Gastroesophageal sphincter (tissue), 3 donors: ENCODE measurements around the gene DEAF1.

Source experiments
- CTCF ChIP-seq, 4 experiments: fragments of 200-600 bp in 2 of 4; fragments of 450-650 bp in 2 of 4; sonication (generic) in 1 of 4; IDR thresholded peaks; one replicate each; pipeline ENCODE4 v1.5.1; 2017 to 2019; ENCODE audit warnings: antibody characterized with exemption in 4 of 4, mild to moderate bottlenecking in 2 of 4, moderate library complexity in 2 of 4
- EP300 ChIP-seq: sonication (generic); formaldehyde crosslinking; IDR thresholded peaks from one replicate; pipeline ENCODE4 v1.6.1; 2017; ENCODE audit warnings: antibody characterized with exemption, mild to moderate bottlenecking
- POLR2A ChIP-seq, 2 donors: fragments of 450-650 bp; IDR thresholded peaks; one replicate each; pipeline ENCODE4 v1.6.1; 2017; ENCODE audit warnings: antibody characterized with exemption in 2 of 2, mild to moderate bottlenecking in 2 of 2, moderate library complexity in 1 of 2

- TF ChIP-seq CTCF (IDR thresholded peaks at IDR 0.05) (no peak), POLR2A (IDR thresholded peaks at IDR 0.05) (no peak), EP300 (no peak)
Observed at GRCh38 chr11:657691-658126, 37.3 kb downstream of the DEAF1 start.
